Measurements from ENCODE around the gene ZNF326.

Gene ZNF326

DNA sequence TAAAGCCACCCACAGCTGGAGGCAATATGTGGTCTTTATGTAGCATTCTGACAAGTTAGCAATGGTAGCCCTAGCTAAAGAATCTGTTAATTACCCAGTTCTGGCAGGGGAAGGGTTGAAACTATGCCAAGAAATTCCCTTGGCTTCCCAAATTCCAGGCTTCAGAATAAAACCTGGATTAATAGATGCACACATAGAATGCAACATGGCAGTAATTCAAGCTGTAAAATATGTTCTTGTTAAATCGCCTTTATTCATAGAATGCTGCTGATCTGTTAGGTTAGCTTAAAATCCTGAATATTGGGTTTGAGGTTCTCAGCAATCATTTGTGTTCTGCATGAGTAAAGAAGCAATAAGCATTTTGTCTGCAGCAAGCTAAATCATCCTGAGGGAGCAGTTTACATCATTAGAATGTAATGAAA is 80.1 kb downstream of the ZNF326 start:
- peak; percentile 22 to 24 for DNase-seq (ENCODE audit: low read depth in 2 of 2)

DNA sequence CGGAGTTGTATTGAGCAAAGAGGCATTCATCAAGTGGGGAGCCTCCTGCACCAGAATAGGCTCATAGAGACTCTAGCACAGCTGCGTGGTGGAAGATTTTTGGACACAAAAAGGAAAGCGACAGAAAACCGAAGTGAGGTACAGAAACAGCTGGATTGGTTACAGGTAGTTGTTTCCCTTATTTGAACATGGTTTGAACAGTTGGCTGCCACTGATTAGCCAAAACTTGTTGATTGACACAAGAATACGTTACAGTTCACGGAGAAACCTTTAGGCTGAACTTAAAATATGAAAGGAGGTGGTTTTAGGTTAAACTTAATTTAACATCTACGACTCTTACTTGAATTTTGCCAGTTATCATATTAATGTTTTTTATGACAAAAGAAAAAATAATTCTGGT is 89.1 kb downstream of the ZNF326 start:
- no peak for DNase-seq (ENCODE audit: low read depth in 2 of 2)

Measured in fibroblast of skin of left quadriceps (primary cell).